ENCODE measurements around the gene SLC4A7. TPM values are rescaled to one million over a fixed set of nuclear protein-coding genes. Genes with fewer than 3 reads are reported as not detected.

SLC4A7 gene
- total and polyA plus RNA-seq, 9 of the 15 experiments (the other 6 are each of a cell fraction or from before 2014, with no cell fraction given) = 1.7 to 13.6 (median 8.0) TPM

DNA sequence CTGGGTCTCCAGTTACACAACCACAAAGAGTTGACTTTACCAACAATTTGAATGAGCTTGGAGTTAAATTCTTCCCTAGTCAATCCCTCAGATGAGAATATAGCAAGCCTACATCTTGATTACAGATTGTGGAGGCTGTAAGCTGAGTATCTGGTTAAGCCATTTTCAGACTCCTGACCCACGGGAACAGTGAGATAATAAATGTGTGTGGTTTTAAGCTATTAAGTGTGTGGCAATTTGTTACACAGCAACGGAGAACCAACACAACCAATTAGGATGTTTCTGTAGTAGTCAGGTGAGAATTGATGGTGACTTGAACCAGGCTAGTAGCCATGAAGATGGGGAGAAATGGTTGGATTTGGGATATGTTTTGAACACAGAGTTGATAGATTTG, 37.7 kb upstream of the SLC4A7 start:
- no peak overlapping the region for H3K9ac ChIP-seq (ENCODE audit: insufficient read depth in 1 of 2, low read depth in 2 of 2, low read length in 2 of 2)
- no TSS peak for BruUV-seq (replicated peaks)
- FAIRE-seq (no peak), ATAC-seq (no peak), DNase-seq (ENCODE audit: extremely low read depth in 1 of 4, low spot score in 3 of 4) (no peak)
- no peak overlapping the region for H3K27ac ChIP-seq (ENCODE audit: extremely low read depth, low read depth, low read length)
- no peak overlapping the region for H2AFZ ChIP-seq (ENCODE audit: low read depth, low read length)
- no peaks in the 10 kb centered on the region for H3K9me1 ChIP-seq (ENCODE audit: control insufficient read depth, insufficient read depth, low read length)
- H3K27me3 ChIP-seq (ENCODE audit: control insufficient read depth in 2 of 2, insufficient read depth in 2 of 2, low read length in 2 of 2) = no peaks in the 10 kb centered on the region
- H3K4me2 ChIP-seq (ENCODE audit: insufficient read depth, low read length) = no peak overlapping the region
- H3K79me2 ChIP-seq (ENCODE audit: control insufficient read depth, insufficient read depth, low read length) = no peaks in the 10 kb centered on the region
- ChIA-PET CTCF (ENCODE audit: low intra/inter-chr PET ratio) (no interaction called here), POLR2A (no interaction called here)
- H4K20me1 ChIP-seq (replicated peaks; ENCODE audit: control insufficient read depth, insufficient read depth, low read length) = no peaks in the 10 kb centered on the region
- no peaks in the 10 kb centered on the region for H3K4me1 ChIP-seq (replicated peaks in 1 of 2; ENCODE audit: control insufficient read depth in 2 of 2, insufficient read depth in 2 of 2, low read length in 2 of 2)
- TF ChIP-seq MAFG (tag; conservative IDR thresholded peaks at IDR 0.05) = 0 out of 2 replicates have a peak, but pooled peaks have one; percentile 0
- TF ChIP-seq, protein P1, sequence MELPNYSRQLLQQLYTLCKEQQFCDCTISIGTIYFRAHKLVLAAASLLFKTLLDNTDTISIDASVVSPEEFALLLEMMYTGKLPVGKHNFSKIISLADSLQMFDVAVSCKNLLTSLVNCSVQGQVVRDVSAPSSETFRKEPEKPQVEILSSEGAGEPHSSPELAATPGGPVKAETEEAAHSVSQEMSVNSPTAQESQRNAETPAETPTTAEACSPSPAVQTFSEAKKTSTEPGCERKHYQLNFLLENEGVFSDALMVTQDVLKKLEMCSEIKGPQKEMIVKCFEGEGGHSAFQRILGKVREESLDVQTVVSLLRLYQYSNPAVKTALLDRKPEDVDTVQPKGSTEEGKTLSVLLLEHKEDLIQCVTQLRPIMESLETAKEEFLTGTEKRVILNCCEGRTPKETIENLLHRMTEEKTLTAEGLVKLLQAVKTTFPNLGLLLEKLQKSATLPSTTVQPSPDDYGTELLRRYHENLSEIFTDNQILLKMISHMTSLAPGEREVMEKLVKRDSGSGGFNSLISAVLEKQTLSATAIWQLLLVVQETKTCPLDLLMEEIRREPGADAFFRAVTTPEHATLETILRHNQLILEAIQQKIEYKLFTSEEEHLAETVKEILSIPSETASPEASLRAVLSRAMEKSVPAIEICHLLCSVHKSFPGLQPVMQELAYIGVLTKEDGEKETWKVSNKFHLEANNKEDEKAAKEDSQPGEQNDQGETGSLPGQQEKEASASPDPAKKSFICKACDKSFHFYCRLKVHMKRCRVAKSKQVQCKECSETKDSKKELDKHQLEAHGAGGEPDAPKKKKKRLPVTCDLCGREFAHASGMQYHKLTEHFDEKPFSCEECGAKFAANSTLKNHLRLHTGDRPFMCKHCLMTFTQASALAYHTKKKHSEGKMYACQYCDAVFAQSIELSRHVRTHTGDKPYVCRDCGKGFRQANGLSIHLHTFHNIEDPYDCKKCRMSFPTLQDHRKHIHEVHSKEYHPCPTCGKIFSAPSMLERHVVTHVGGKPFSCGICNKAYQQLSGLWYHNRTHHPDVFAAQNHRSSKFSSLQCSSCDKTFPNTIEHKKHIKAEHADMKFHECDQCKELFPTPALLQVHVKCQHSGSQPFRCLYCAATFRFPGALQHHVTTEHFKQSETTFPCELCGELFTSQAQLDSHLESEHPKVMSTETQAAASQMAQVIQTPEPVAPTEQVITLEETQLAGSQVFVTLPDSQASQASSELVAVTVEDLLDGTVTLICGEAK (IDR thresholded peaks at IDR 0.05) = no peak
- TF ChIP-seq, protein P1 (CRISPR knock-in tag; IDR thresholded peaks at IDR 0.05) = no peak
- no peak for TF ChIP-seq ZNF584 (CRISPR knock-in tag; IDR thresholded peaks at IDR 0.05; ENCODE audit: low read depth)
- TF ChIP-seq ZNF133 (CRISPR knock-in tag; IDR thresholded peaks at IDR 0.05) = no peak
- in situ Hi-C loops (cut with MboI) = no loop called here
- intact Hi-C loops (cut with micrococcal nuclease) = no loop called here
- no peak overlapping the region for H3K4me3 ChIP-seq
- no peaks in the 10 kb centered on the region for H3K9me3 ChIP-seq (replicated peaks; ENCODE audit: control insufficient read depth, insufficient read depth, low read depth, low read length)
- WGBS (ENCODE audit: insufficient coverage, low coverage, missing lambda C conversion rate) = 5% methylated on average over 2 of the region's 2 CpGs
- no peaks in the 10 kb centered on the region for H3K36me3 ChIP-seq (ENCODE audit: control insufficient read depth, insufficient read depth, low read length)
